GM23248 (cell line): ENCODE measurements around the gene ATP2B3. TPM values are rescaled to one million over a fixed set of nuclear protein-coding genes. Genes with fewer than 3 reads are reported as not detected.
"Not testable (repeated sequence)": the region's sequence is repeated elsewhere in the genome, so short reads cannot be mapped to it uniquely, and the experiment has no call there.

Experiments used
- DNase-seq: peaks from one replicate; pipeline ENCODE4 v3.0.0-alpha.2; 2015
- H2AFZ ChIP-seq: fragments of 200-600 bp; sonication (generic); 2 replicates; pipeline ENCODE4 v1.6.1; 2016; ENCODE audit warnings: antibody characterized with exemption
- H3F3A ChIP-seq: fragments of 200-600 bp; sonication (generic); 2 replicates; pipeline ENCODE4 v1.6.1; 2016; ENCODE audit warnings: mild to moderate bottlenecking, antibody characterized with exemption, mixed run types; ENCODE audit not compliant: insufficient read depth
- H3K27ac ChIP-seq: fragments of 200-600 bp; sonication (generic); 2 replicates; pipeline ENCODE4 v1.5.1; 2016; ENCODE audit warnings: mild to moderate bottlenecking
- H3K27me3 ChIP-seq: fragments of 200-600 bp; sonication (generic); replicated peaks from 2 replicates; pipeline ENCODE4 v1.6.1; 2016; ENCODE audit warnings: mild to moderate bottlenecking; ENCODE audit not compliant: insufficient read depth
- H3K36me3 ChIP-seq: fragments of 200-600 bp; sonication (generic); 2 replicates; pipeline ENCODE4 v1.6.1; 2016; ENCODE audit warnings: low read depth, mild to moderate bottlenecking
- H3K4me1 ChIP-seq: fragments of 200-600 bp; sonication (generic); 2 replicates; pipeline ENCODE4 v1.6.1; 2016; ENCODE audit warnings: mild to moderate bottlenecking; ENCODE audit not compliant: insufficient read depth
- H3K4me2 ChIP-seq: fragments of 200-600 bp; sonication (generic); one replicate; pipeline ENCODE4 v1.6.1; 2016; ENCODE audit warnings: mild to moderate bottlenecking; ENCODE audit not compliant: unreplicated experiment
- H3K4me3 ChIP-seq: fragments of 200-600 bp; sonication (generic); 2 replicates; pipeline ENCODE4 v1.5.1; 2016; ENCODE audit warnings: mild to moderate bottlenecking
- H3K79me2 ChIP-seq: fragments of 200-600 bp; sonication (generic); 2 replicates; pipeline ENCODE4 v1.6.1; 2016; ENCODE audit warnings: mild to moderate bottlenecking; ENCODE audit not compliant: insufficient read depth
- H3K9ac ChIP-seq: fragments of 200-600 bp; sonication (generic); 2 replicates; pipeline ENCODE4 v1.6.1; 2016; ENCODE audit warnings: mild to moderate bottlenecking
- H3K9me2 ChIP-seq: fragments of 200-600 bp; sonication (generic); 2 replicates; pipeline ENCODE4 v1.6.1; 2016; ENCODE audit warnings: mixed run types, mild to moderate bottlenecking, moderate library complexity; ENCODE audit not compliant: insufficient read depth
- H3K9me3 ChIP-seq: fragments of 200-600 bp; sonication (generic); one replicate; pipeline ENCODE4 v1.6.1; 2017; ENCODE audit warnings: low read depth
- H4K20me1 ChIP-seq: fragments of 200-600 bp; sonication (generic); 2 replicates; pipeline ENCODE4 v1.6.0; 2016; ENCODE audit not compliant: insufficient read depth
- EZH2 ChIP-seq: fragments of 200-600 bp; sonication (generic); IDR thresholded peaks from 2 replicates; pipeline ENCODE4 v1.6.1; 2018; ENCODE audit warnings: antibody characterized with exemption, mild to moderate bottlenecking; ENCODE audit not compliant: insufficient read depth, poor library complexity, severe bottlenecking
- EZH2phosphoT487 ChIP-seq: fragments of 200-600 bp; sonication (generic); IDR thresholded peaks from 2 replicates; pipeline ENCODE4 v1.6.1; 2018; ENCODE audit warnings: antibody characterized with exemption, moderate library complexity, mild to moderate bottlenecking, low read depth; ENCODE audit not compliant: insufficient read depth
- WGBS, 2 experiments: methylation state at CpG; one replicate each; pipeline ENCODE4 v1.1.6; 2015 to 2017; ENCODE audit warnings: low lambda C conversion rate in 2 of 2, low coverage in 1 of 2; ENCODE audit errors: missing lambda C conversion rate in 2 of 2; 5-methylcytosine and 5-hydroxymethylcytosine counted together
- in situ Hi-C: fragments of 300-500 bp; cut with MboI; formaldehyde crosslinking; loops from 2 replicates; pipeline ENCODE4 v1.15.0; 2020
- polyA plus RNA-seq: library from polyadenylated mRNA; unstranded; fragments of >200 nt; fragmentation: Nextera tagmentation; extraction: Ambion mirVana; gene quantifications from 2 replicates; pipeline ENCODE4 v1.2.1, GENCODE V29; 2016
- total RNA-seq: library from RNA; depleted of rRNA; stranded (reverse); fragments of >200 nt; shearing (Covaris generic); gene quantifications from 2 replicates; pipeline ENCODE4 v1.2.3, GENCODE V29; 2014

Gene ATP2B3
- total and polyA plus RNA-seq, 2 experiments from 2014 or later: not detected

- in situ Hi-C loops: no loop called here
- H3K4me2 ChIP-seq: no peak overlapping the region
- no peak overlapping the region for H3K4me3 ChIP-seq
- no peak for TF ChIP-seq EZH2
- no peak for TF ChIP-seq EZH2phosphoT487
- H3K9me2 ChIP-seq: no peaks in the 10 kb centered on the region
- H3K79me2 ChIP-seq: peaks cover 8% of the 10 kb centered on the region
- H3F3A ChIP-seq: no peaks in the 10 kb centered on the region
- no peak overlapping the region for H3K27ac ChIP-seq
- no peaks in the 10 kb centered on the region for H3K4me1 ChIP-seq
- H3K36me3 ChIP-seq: no peaks in the 10 kb centered on the region
- no peaks in the 10 kb centered on the region for H3K27me3 ChIP-seq
- H4K20me1 ChIP-seq: no peaks in the 10 kb centered on the region
- H3K9ac ChIP-seq: no peak overlapping the region
- no peaks in the 10 kb centered on the region for H3K9me3 ChIP-seq
- no peak for DNase-seq
- WGBS, 2 experiments: 64 to 75% methylated on average over 3 of the region's 3 CpGs
- H2AFZ ChIP-seq: no peak overlapping the region
These were observed 85.2 kb downstream of the ATP2B3 start for GRCh38 chrX:153602601-153603000.

GRCh38 chrX:153603131-153603656, 85.8 kb downstream of the ATP2B3 start:
- H3K27ac ChIP-seq: no peak overlapping the region
- no peak overlapping the region for H2AFZ ChIP-seq
- 67 to 83% methylated on average over 4 to 8 of the region's 17 CpGs for WGBS, 2 experiments
- no peak for DNase-seq
- no peak overlapping the region for H3K4me2 ChIP-seq
- TF ChIP-seq EZH2 (no peak), EZH2phosphoT487 (no peak)
- H3K4me3 ChIP-seq: no peak overlapping the region
- no peaks in the 10 kb centered on the region for H3K4me1 ChIP-seq
- H3K9me3 ChIP-seq: no peaks in the 10 kb centered on the region
- no peaks in the 10 kb centered on the region for H3K36me3 ChIP-seq
- H3K27me3 ChIP-seq: no peaks in the 10 kb centered on the region
- peaks cover 2% of the 10 kb centered on the region for H3K79me2 ChIP-seq
- no peak overlapping the region for H3K9ac ChIP-seq
- no peaks in the 10 kb centered on the region for H3K9me2 ChIP-seq
- H4K20me1 ChIP-seq: no peaks in the 10 kb centered on the region
- no peaks in the 10 kb centered on the region for H3F3A ChIP-seq
- in situ Hi-C loops: no loop called here

GRCh38 chrX:153604666-153605380, 87.4 kb downstream of the ATP2B3 start:
- H3K9ac ChIP-seq, H3F3A ChIP-seq, H3K27me3 ChIP-seq, H3K27ac ChIP-seq, H4K20me1 ChIP-seq, H3K4me3 ChIP-seq, H3K4me2 ChIP-seq, H3K79me2 ChIP-seq, H3K9me2 ChIP-seq, in situ Hi-C loops, H2AFZ ChIP-seq, DNase-seq, H3K36me3 ChIP-seq, H3K4me1 ChIP-seq, H3K9me3 ChIP-seq: not testable (repeated sequence)
- 71 to 73% methylated on average over 12 to 17 of the region's 18 CpGs for WGBS, 2 experiments

GRCh38 chrX:153606503-153606902, 89.1 kb downstream of the ATP2B3 start:
- Histone ChIP-seq H3K9me3 (no peaks in the 10 kb centered on the region), H3K27me3 (no peaks in the 10 kb centered on the region), H4K20me1 (no peaks in the 10 kb centered on the region), H3K4me3 (no peak overlapping the region), H3K4me2 (no peak overlapping the region), H3F3A (no peaks in the 10 kb centered on the region), H3K79me2 (no peaks in the 10 kb centered on the region), H3K9me2 (no peaks in the 10 kb centered on the region), H3K9ac (no peak overlapping the region), H3K36me3 (no peaks in the 10 kb centered on the region), H3K27ac (no peak overlapping the region), H3K4me1 (no peaks in the 10 kb centered on the region), H2AFZ (no peak overlapping the region)
- no peak for TF ChIP-seq EZH2phosphoT487
- TF ChIP-seq EZH2: no peak
- in situ Hi-C loops: no loop called here
- WGBS, 2 experiments: 81 to 83% methylated on average over 18 to 19 of the region's 23 CpGs
- DNase-seq: no peak
